ENCODE measurements around the gene CORO2A. TPM values are rescaled to one million over a fixed set of nuclear protein-coding genes. Genes with fewer than 3 reads are reported as not detected.
A peak's percentile ranks its signal among the peaks of the same experiment; 100 is the strongest.

CORO2A gene
- total and polyA plus RNA-seq, 2 of the 8 experiments (the other 6 are each of a cell fraction or from before 2014, with no cell fraction given), result 13.7 to 27.9 TPM

DNA sequence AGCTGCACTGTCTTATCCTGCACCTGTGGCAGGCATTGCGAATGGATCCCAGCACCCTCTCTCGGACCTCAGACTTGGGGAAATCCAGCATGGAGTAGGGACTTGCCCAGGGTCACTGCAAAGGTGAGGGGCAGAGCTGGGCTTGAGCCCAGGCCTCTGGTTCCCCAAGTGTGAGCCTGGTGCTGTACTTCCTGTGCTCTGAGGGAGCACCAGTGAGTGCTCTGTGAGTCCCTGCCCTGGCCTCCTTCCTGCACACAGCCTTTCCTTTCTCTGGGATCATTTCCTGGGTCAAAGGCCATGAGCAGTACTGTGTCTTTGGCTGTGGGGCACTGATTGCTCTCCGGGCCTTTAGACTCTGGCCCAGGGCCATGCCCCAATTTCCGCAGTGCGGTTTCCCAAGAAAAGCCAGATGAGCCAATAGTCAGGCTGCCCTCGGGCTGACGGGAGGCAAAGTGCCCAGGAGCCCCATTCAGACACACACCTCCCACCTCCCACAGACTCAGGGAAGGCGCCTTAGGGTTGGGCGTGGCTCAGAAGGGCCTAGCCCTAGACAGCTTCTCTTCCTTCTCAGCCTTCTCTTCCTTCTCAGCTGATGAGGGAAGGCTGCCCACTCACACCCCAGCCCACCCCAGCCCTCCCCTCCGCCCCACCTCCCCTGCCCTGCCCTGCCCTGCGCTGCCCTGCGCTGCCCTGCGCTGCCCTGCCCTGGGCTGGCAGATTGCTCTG lies 50.1 kb downstream of the CORO2A start:
- no peaks in the 10 kb centered on the region for H3K27me3 ChIP-seq (replicated peaks in 1 of 4; ENCODE audit: control insufficient read depth in 3 of 4, extremely low read depth in 1 of 4, insufficient read depth in 3 of 4, low read length in 3 of 4)
- CTCF ChIA-PET (ENCODE audit: partially characterized antibody), result interaction anchor here (0.9 to 1.9 kb wide), 8 partner anchors 9 to 68 kb away, joined by 3 to 5 read pairs (median 4); no protein-coding TSS in a partner anchor
- TF ChIP-seq RFX5 (IDR thresholded peaks at IDR 0.05; ENCODE audit: borderline replicate concordance, low read depth, low read length) (no peak), CREB1 (IDR thresholded peaks at IDR 0.05) (no peak), CTBP2 (IDR thresholded peaks at IDR 0.05; ENCODE audit: borderline replicate concordance, insufficient read depth, insufficient read length, low read length) (no peak), JUND (IDR thresholded peaks at IDR 0.05; ENCODE audit: low read length) (no peak), HDAC6 (IDR thresholded peaks at IDR 0.05; ENCODE audit: low read depth, low read length) (no peak)

More for the DNA sequence above, 50.1 kb downstream of the CORO2A start:
- Histone ChIP-seq H3K23me2 (ENCODE audit: low read depth, low read length) (no peaks in the 10 kb centered on the region), H2AFZ (ENCODE audit: low read length) (no peak overlapping the region), H4K20me1 (replicated peaks in 1 of 2; ENCODE audit: control insufficient read depth in 1 of 2, insufficient read depth in 2 of 2, low read length in 2 of 2) (peaks cover 0 to 2% of the 10 kb centered on the region in 2 experiments), H3K79me2 (ENCODE audit: control insufficient read depth in 1 of 2, insufficient read depth in 2 of 2, low read length in 2 of 2) (no peaks in the 10 kb centered on the region), H2BK15ac (ENCODE audit: low read length) (no peak overlapping the region), H3K79me1 (ENCODE audit: low read depth, low read length) (no peaks in the 10 kb centered on the region), H3K56ac (replicated peaks; ENCODE audit: insufficient read length, low read depth, low read length) (no peak overlapping the region), H2BK120ac (replicated peaks; ENCODE audit: low read depth, low read length) (no peak overlapping the region), H2BK12ac (ENCODE audit: low read depth, low read length) (no peak overlapping the region), H3K4me3 (ENCODE audit: extremely low read depth in 1 of 4, insufficient read depth in 2 of 4, low read depth in 3 of 4, low read length in 4 of 4) (no peak overlapping the region), H4K91ac (replicated peaks; ENCODE audit: insufficient read length, low read length) (no peak overlapping the region), H3K23ac (ENCODE audit: insufficient read length) (no peak overlapping the region), H4K8ac (ENCODE audit: extremely low read depth, insufficient read depth, low read length) (peak overlapping the region; percentile 79; the same call in 1 of the 2 replicates), H4K5ac (ENCODE audit: insufficient read length, low read depth, low read length) (no peak overlapping the region), H3K14ac (ENCODE audit: insufficient read length) (no peak overlapping the region), H3K4me1 (replicated peaks in 1 of 4; ENCODE audit: control insufficient read depth in 3 of 4, insufficient read depth in 4 of 4, low read length in 3 of 4) (peaks cover 0 to 3% (median 0%) of the 10 kb centered on the region in 4 experiments; a peak in 2 of 7 replicates), H3K4me2 (ENCODE audit: insufficient read depth in 1 of 2, low read depth in 2 of 2, low read length in 2 of 2) (no peak overlapping the region), H3K27ac (ENCODE audit: low read depth, low read length) (no peak overlapping the region), H2BK20ac (ENCODE audit: low read length) (no peak overlapping the region), H2AK5ac (ENCODE audit: low read depth, low read length) (no peak overlapping the region), H2BK5ac (ENCODE audit: low read depth, low read length) (no peak overlapping the region), H3K36me3 (ENCODE audit: control insufficient read depth in 2 of 4, insufficient read depth in 4 of 4, low read length in 3 of 4) (no peaks in the 10 kb centered on the region; a peak in 1 of 8 replicates), H3K18ac (ENCODE audit: extremely low read depth, low read length) (0 out of 2 replicates have a peak overlapping the region, but pooled peaks have one; percentile 48), H3K4ac (replicated peaks; ENCODE audit: insufficient read length, low read depth, low read length) (no peak overlapping the region), H3K9me3 (ENCODE audit: insufficient read depth in 2 of 2, low read depth in 1 of 2, low read length in 1 of 2) (no peaks in the 10 kb centered on the region), H3K9ac (replicated peaks in 1 of 4; ENCODE audit: extremely low read depth in 1 of 4, low read depth in 3 of 4, low read length in 3 of 4) (no peak overlapping the region)
- FAIRE-seq (no peak), DNase-seq (ENCODE audit: low read depth in 1 of 2, low spot score in 2 of 2) (no peak)
- 82% methylated on average over 12 of the region's 13 CpGs; no CpG with 5 or more reads in 1 of the 2 experiments for WGBS, 2 experiments (ENCODE audit: extremely low coverage in 1 of 2, insufficient coverage in 1 of 2, insufficient read length in 1 of 2, insufficient replicate concordance in 2 of 2, low coverage in 1 of 2, low lambda C conversion rate in 2 of 2, missing lambda C conversion rate in 1 of 2)
- POLR2A ChIA-PET (ENCODE audit: partially characterized antibody), result no interaction called here
